ENCODE measurements around the gene OPALIN. TPM values are rescaled to one million over a fixed set of nuclear protein-coding genes. Genes with fewer than 3 reads are reported as not detected.

OPALIN gene
- total and polyA plus RNA-seq, 2 donors (not counting 3 experiments of a cell fraction or from before 2014, with no cell fraction given) = not detected

DNA sequence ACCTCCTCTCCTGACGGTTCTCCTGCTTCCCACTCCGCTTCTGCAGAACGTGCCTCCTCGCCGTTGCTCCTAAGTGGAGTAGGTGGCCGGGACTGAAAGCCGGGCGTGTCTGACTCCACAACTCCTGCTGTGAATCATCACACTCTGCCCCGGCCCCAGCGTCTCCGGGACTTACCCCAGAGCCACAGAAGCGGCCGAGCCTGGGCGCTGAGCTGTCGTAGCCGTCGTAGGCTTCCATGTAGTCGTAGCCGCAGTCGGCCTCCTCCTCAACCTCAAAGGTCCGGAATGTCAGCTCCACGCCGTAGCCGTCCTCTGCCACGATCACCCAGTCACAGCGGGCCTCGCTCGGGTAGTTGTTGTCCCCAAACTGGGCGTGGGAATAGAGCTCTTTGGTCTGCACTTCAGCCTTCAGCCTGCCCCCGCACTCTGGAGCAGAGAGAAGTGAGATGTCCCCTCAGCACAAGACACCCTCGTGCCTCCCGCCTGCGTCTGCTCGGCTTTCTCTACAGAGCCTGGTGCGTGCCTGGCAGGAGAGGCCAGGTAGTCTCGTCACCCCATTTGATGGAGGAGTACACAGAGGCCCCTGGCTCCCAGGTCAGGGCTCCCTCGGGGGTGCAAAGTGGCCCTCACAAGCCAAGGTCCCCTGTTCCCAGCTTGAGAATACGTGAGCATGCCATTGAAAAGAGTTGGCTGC is 11.2 kb upstream of the OPALIN start:
- Histone ChIP-seq H3K36me3 (ENCODE audit: control insufficient read depth in 2 of 2, extremely low read depth in 1 of 2, insufficient read depth in 2 of 2, low read length in 2 of 2) (no peaks in the 10 kb centered on the region), H3K4me1 (ENCODE audit: control insufficient read depth, extremely low read depth, insufficient read depth, low read length) (peaks cover 10% of the 10 kb centered on the region), H3K9ac (replicated peaks; ENCODE audit: extremely low read depth, insufficient read depth, low read length) (no peak overlapping the region), H3K9me3 (replicated peaks; ENCODE audit: control insufficient read depth, insufficient read depth, low read length) (no peaks in the 10 kb centered on the region), H3K4me2 (ENCODE audit: insufficient read depth, low read length) (no peak overlapping the region), H3K9me1 (replicated peaks; ENCODE audit: control insufficient read depth, extremely low read depth, insufficient read depth, low read length) (no peaks in the 10 kb centered on the region), H3K79me2 (ENCODE audit: control insufficient read depth, insufficient read depth, low read length) (no peaks in the 10 kb centered on the region), H3K4me3 (replicated peaks in 1 of 3; ENCODE audit: insufficient read depth in 1 of 3, low read depth in 1 of 3, low read length in 3 of 3) (no peak overlapping the region), H3K27me3 (ENCODE audit: control insufficient read depth in 2 of 2, insufficient read depth in 2 of 2, low read length in 2 of 2) (no peaks in the 10 kb centered on the region), H2AFZ (ENCODE audit: low read depth, low read length) (no peak overlapping the region), H3K27ac (ENCODE audit: insufficient read depth, low read depth, low read length) (no peak overlapping the region), H4K20me1 (replicated peaks; ENCODE audit: control insufficient read depth, extremely low read depth, insufficient read depth, low read length) (no peaks in the 10 kb centered on the region)
- DNase-seq (ENCODE audit: low read depth, low spot score) = no peak
- dilution Hi-C loops (cut with MboI; ENCODE audit: extremely low pct_ligation_motif_present, low sequenced_read_pairs) (no loop called here), intact Hi-C loops (cut with micrococcal nuclease) (no loop called here)
- no peak for TF ChIP-seq POLR2A (IDR thresholded peaks at IDR 0.05; ENCODE audit: low read depth, low read length)
- TF ChIP-seq CTCF (IDR thresholded peaks at IDR 0.05; ENCODE audit: extremely low read depth in 1 of 2, insufficient read depth in 1 of 2, low read depth in 1 of 2, low read length in 2 of 2) = no peak
- no peak for TF ChIP-seq JUN (IDR thresholded peaks at IDR 0.05; ENCODE audit: borderline replicate concordance, insufficient read depth, insufficient read length, low read depth)
- TF ChIP-seq POLR2AphosphoS5 (IDR thresholded peaks at IDR 0.05; ENCODE audit: insufficient read depth, low read depth, low read length) = no peak
- TF ChIP-seq FOS (IDR thresholded peaks at IDR 0.05; ENCODE audit: borderline replicate concordance, insufficient read depth, low read length) = no peak
- no peak for TF ChIP-seq GATA2 (IDR thresholded peaks at IDR 0.05; ENCODE audit: insufficient read depth, insufficient read length, low read depth, low read length)
- TF ChIP-seq MYC (IDR thresholded peaks at IDR 0.05; ENCODE audit: low read depth, low read length) = no peak
- no peak for TF ChIP-seq EZH2 (IDR thresholded peaks at IDR 0.05; ENCODE audit: borderline replicate concordance, low read depth, low read length, severe bottlenecking)
- FAIRE-seq = no peak
- POLR2A ChIA-PET = no interaction called here
- BruUV-seq (replicated peaks) = no TSS peak
- CTCF ChIA-PET = interaction anchor here (0.6 to 3.0 kb wide), 29 partner anchors 8 to 840 kb away, joined by 3 to 17 read pairs (median 4); partner anchors contain the start of genes OPALIN and TLL2

All from endothelial cell of umbilical vein (primary cell).